SK-N-SH (cell line): ENCODE results near the gene HOXB7. TPM values are rescaled to one million over a fixed set of nuclear protein-coding genes. Genes with fewer than 3 reads are reported as not detected.

Experiments
- CTCF ChIA-PET: fragments of 300-600, 350-600 bp; formaldehyde crosslinking; extraction: SDS; loops from one replicate; lab custom pipeline; 2021; lab: Yijun Ruan, JAX
- POLR2A ChIA-PET: fragments of 350-600 bp; sonication (Branson Sonifier 250); formaldehyde crosslinking; extraction: SDS; loops from one replicate; lab custom pipeline; 2020; ENCODE audit warnings: antibody characterized with exemption, inconsistent platforms; lab: Yijun Ruan, JAX
- DNase-seq: peaks from one replicate; pipeline ENCODE4 v3.0.0; 2012
- H2AFZ ChIP-seq: fragments of 200-600 bp; sonication (generic); 2 replicates; pipeline ENCODE4 v1.8.1; 2016; ENCODE audit warnings: antibody characterized with exemption, mild to moderate bottlenecking, low read depth
- H3F3A ChIP-seq: fragments of 200-600 bp; sonication (generic); replicated peaks from 2 replicates; pipeline ENCODE3; 2016; ENCODE audit warnings: antibody characterized with exemption, mild to moderate bottlenecking; ENCODE audit not compliant: insufficient read depth
- H3K27ac ChIP-seq, 2 experiments: fragments of 200-500 bp in 1 of 2; fragments of 200-600 bp in 1 of 2; sonication (Bioruptor generic) in 1 of 2; sonication (generic), shearing (Covaris generic) in 1 of 2; 2 replicates each; pipeline versions ENCODE4 v1.5.1 to v1.6.1; 2014 to 2016; ENCODE audit warnings: low read depth in 2 of 2, inconsistent platforms in 1 of 2, low read length in 1 of 2, mild to moderate bottlenecking in 1 of 2, mixed read lengths in 1 of 2
- H3K27me3 ChIP-seq: fragments of 200-600 bp; sonication (generic), shearing (Covaris generic); 2 replicates; pipeline ENCODE4 v1.6.1; 2016; ENCODE audit warnings: mixed run types; ENCODE audit not compliant: insufficient read depth
- H3K36me3 ChIP-seq, 2 experiments: fragments of 200-500 bp in 1 of 2; fragments of 200-600 bp in 1 of 2; sonication (Bioruptor generic) in 1 of 2; sonication (generic) in 1 of 2; replicated peaks in 1 of 2; 2 replicates each; pipeline versions ENCODE3 to v1.5.1; 2014 to 2016; ENCODE audit warnings: low read length in 1 of 2, mild to moderate bottlenecking in 1 of 2; ENCODE audit not compliant: insufficient read depth in 2 of 2, control insufficient read depth in 1 of 2
- H3K4me1 ChIP-seq, 2 experiments: fragments of 200-500 bp in 1 of 2; fragments of 200-600 bp in 1 of 2; sonication (Bioruptor generic) in 1 of 2; sonication (generic), shearing (Covaris generic) in 1 of 2; 2 replicates each; pipeline versions ENCODE4 v1.5.1 to v1.6.1; 2014 to 2016; ENCODE audit warnings: low read depth in 1 of 2, low read length in 1 of 2, mixed run types in 1 of 2; ENCODE audit not compliant: insufficient read depth in 2 of 2, control insufficient read depth in 1 of 2
- H3K4me2 ChIP-seq: fragments of 200-600 bp; sonication (generic), shearing (Covaris generic); 2 replicates; pipeline ENCODE4 v1.6.1; 2017; ENCODE audit warnings: mixed run types
- H3K4me3 ChIP-seq, 2 experiments: fragments of 200-500 bp in 1 of 2; fragments of 200-600 bp in 1 of 2; sonication (Bioruptor generic) in 1 of 2; sonication (generic), shearing (Covaris generic) in 1 of 2; 2 replicates each; pipeline versions ENCODE4 v1.5.1 to v1.8.1; 2014 to 2016; ENCODE audit warnings: low read depth in 2 of 2, inconsistent platforms in 1 of 2, low read length in 1 of 2, mild to moderate bottlenecking in 1 of 2, mixed read lengths in 1 of 2, moderate library complexity in 1 of 2
- H3K79me2 ChIP-seq: fragments of 200-600 bp; sonication (generic); 2 replicates; pipeline ENCODE4 v1.8.1; 2017; ENCODE audit warnings: mild to moderate bottlenecking; ENCODE audit not compliant: insufficient read depth
- H3K9ac ChIP-seq: fragments of 200-600 bp; sonication (generic); 2 replicates; pipeline ENCODE4 v1.6.1; 2017; ENCODE audit warnings: mixed run types
- H3K9me2 ChIP-seq: fragments of 200-600 bp; sonication (generic); 2 replicates; pipeline ENCODE4 v1.6.1; 2017; ENCODE audit warnings: mixed run types
- H3K9me3 ChIP-seq: fragments of 200-600 bp; sonication (generic); 2 replicates; pipeline ENCODE4 v1.6.1; 2017; ENCODE audit warnings: mixed run types, mild to moderate bottlenecking, moderate library complexity
- H4K20me1 ChIP-seq: fragments of 200-600 bp; sonication (generic); 2 replicates; pipeline ENCODE4 v1.6.1; 2017; ENCODE audit warnings: mild to moderate bottlenecking, mixed run types; ENCODE audit not compliant: insufficient read depth
- CTCF ChIP-seq: fragments of 200-600 bp; sonication (generic); IDR thresholded peaks from 2 replicates; pipeline ENCODE4 v1.6.1; 2017; ENCODE audit warnings: antibody characterized with exemption, mild to moderate bottlenecking, moderate library complexity
- ELF1 ChIP-seq: IDR thresholded peaks from 2 replicates; pipeline ENCODE4 v1.4.0; 2012
- EP300 ChIP-seq, 2 experiments: IDR thresholded peaks; 2 replicates each; pipeline versions ENCODE4 v1.4.0 to v1.6.1; 2012; ENCODE audit warnings: borderline replicate concordance in 1 of 2, low read depth in 1 of 2, low read length in 1 of 2
- JUND ChIP-seq: IDR thresholded peaks from 2 replicates; pipeline ENCODE4 v1.4.0; 2012
- MAX ChIP-seq: IDR thresholded peaks from 2 replicates; pipeline ENCODE4 v1.4.0; 2012; ENCODE audit warnings: low read depth
- MEF2A ChIP-seq: IDR thresholded peaks from 2 replicates; pipeline ENCODE4 v1.4.0; 2012; ENCODE audit warnings: low read depth, borderline replicate concordance
- NFIC ChIP-seq: IDR thresholded peaks from 2 replicates; pipeline ENCODE4 v1.4.0; 2012; ENCODE audit warnings: borderline replicate concordance
- NRF1 ChIP-seq: IDR thresholded peaks from 2 replicates; pipeline ENCODE4 v1.6.1; 2012; ENCODE audit warnings: low read depth, mild to moderate bottlenecking, low read length
- PBX3 ChIP-seq: IDR thresholded peaks from 2 replicates; pipeline ENCODE4; 2012
- POLR2AphosphoS5 ChIP-seq: IDR thresholded peaks from 2 replicates; pipeline ENCODE4 v1.6.1; 2012; ENCODE audit warnings: low read depth, low read length
- RAD21 ChIP-seq: IDR thresholded peaks from 2 replicates; pipeline ENCODE4 v1.6.1; 2012; ENCODE audit warnings: mild to moderate bottlenecking, low read length
- RCOR1 ChIP-seq: fragments of 150-350 bp; IDR thresholded peaks from 2 replicates; pipeline ENCODE4 v1.6.1; 2017; ENCODE audit warnings: antibody characterized with exemption, low read length
- REST ChIP-seq: IDR thresholded peaks from 2 replicates; pipeline ENCODE4 v1.6.1; 2012; ENCODE audit warnings: mild to moderate bottlenecking, low read depth, low read length, moderate library complexity
- RFX5 ChIP-seq: IDR thresholded peaks from 2 replicates; pipeline ENCODE4 v1.6.1; 2012; ENCODE audit warnings: mild to moderate bottlenecking, improper control_type of control experiment, low read length
- SMC3 ChIP-seq: IDR thresholded peaks from 2 replicates; pipeline ENCODE4 v1.6.1; 2012; ENCODE audit warnings: low read depth, low read length, improper control_type of control experiment
- YY1 ChIP-seq: IDR thresholded peaks from 2 replicates; pipeline ENCODE4 v1.4.0; 2012; ENCODE audit warnings: low read depth, mild to moderate bottlenecking
- ZBTB33 ChIP-seq: IDR thresholded peaks from 2 replicates; pipeline ENCODE4 v1.4.0; 2012; ENCODE audit warnings: low read depth, borderline replicate concordance
- WGBS: methylation state at CpG from one replicate; pipeline ENCODE4 v1.1.6; 2017; ENCODE audit warnings: low lambda C conversion rate; 5-methylcytosine and 5-hydroxymethylcytosine counted together
- polyA plus RNA-seq, 3 experiments: library from polyadenylated mRNA; depleted of rRNA; stranded (reverse); fragments of >200 nt; gene quantifications; 2 replicates each; pipeline ENCODE4 v1.2.3, GENCODE V29; 2012

Gene HOXB7
- polyA plus RNA-seq, 1 of the 3 experiments (the other 2 are of a cell fraction): not detected

GRCh38 chr17:48641541-48642058, 30.8 kb upstream of the HOXB7 start:
- Histone ChIP-seq H2AFZ (no peak overlapping the region), H3K9ac (no peak overlapping the region), H3K9me2 (no peaks in the 10 kb centered on the region), H4K20me1 (no peaks in the 10 kb centered on the region), H3K4me2 (no peak overlapping the region), H3K36me3 (no peaks in the 10 kb centered on the region), H3K4me1 (no peaks in the 10 kb centered on the region), H3F3A (no peaks in the 10 kb centered on the region), H3K27me3 (peaks cover 100% of the 10 kb centered on the region), H3K27ac (no peak overlapping the region), H3K9me3 (no peaks in the 10 kb centered on the region), H3K79me2 (no peaks in the 10 kb centered on the region), H3K4me3 (no peak overlapping the region)
- ChIA-PET POLR2A (no interaction called here), CTCF (interaction anchor here (0.6 to 1.3 kb wide), 5 partner anchors 9 to 593 kb away, joined by 3 to 6 read pairs (median 3); partner anchors contain the start of gene NFE2L1)
- no peak for TF ChIP-seq ELF1
- TF ChIP-seq RAD21: no peak
- TF ChIP-seq JUND: no peak
- TF ChIP-seq RFX5: no peak
- DNase-seq: no peak
- WGBS: 23% methylated on average over 29 of the region's 29 CpGs

GRCh38 chr17:48640858-48641180, 30.0 kb upstream of the HOXB7 start:
- no peak overlapping the region for H3K27ac ChIP-seq
- ChIA-PET CTCF (interaction anchor here (0.6 to 1.3 kb wide), 7 partner anchors 9 to 592 kb away, joined by 3 to 6 read pairs (median 3); partner anchors contain the start of gene NFE2L1), POLR2A (no interaction called here)
- TF ChIP-seq CTCF (no peak), PBX3 (no peak), POLR2AphosphoS5 (no peak), NFIC (no peak), MEF2A (no peak), YY1 (no peak), SMC3 (no peak), EP300 (IDR thresholded peaks at IDR 0.05; ENCODE audit: borderline replicate concordance in 1 of 2, low read depth in 1 of 2, low read length in 1 of 2) (no peak), MAX (no peak), ZBTB33 (no peak), RCOR1 (no peak), REST (no peak), NRF1 (no peak)
- no peaks in the 10 kb centered on the region for H3K4me1 ChIP-seq
- H3K27me3 ChIP-seq: peaks cover 100% of the 10 kb centered on the region
- H3K9me3 ChIP-seq: no peaks in the 10 kb centered on the region
- no peaks in the 10 kb centered on the region for H3K79me2 ChIP-seq
- 13% methylated on average over 1 of the region's 1 CpG for WGBS
- H3F3A ChIP-seq: no peaks in the 10 kb centered on the region
- DNase-seq: no peak
- no peak overlapping the region for H3K9ac ChIP-seq
- no peak overlapping the region for H3K4me3 ChIP-seq
- no peaks in the 10 kb centered on the region for H3K9me2 ChIP-seq
- H4K20me1 ChIP-seq: no peaks in the 10 kb centered on the region
- no peaks in the 10 kb centered on the region for H3K36me3 ChIP-seq
- no peak overlapping the region for H3K4me2 ChIP-seq
- H2AFZ ChIP-seq: no peak overlapping the region
